Endothelial cell of umbilical vein (primary cell): Measurements from ENCODE around the gene ACMSD. TPM values are rescaled to one million over a fixed set of nuclear protein-coding genes. Genes with fewer than 3 reads are reported as not detected.

Experiments used
- BruUV-seq: library from RNA; stranded (reverse); fragments of 400-500 nt; replicated peaks from 2 replicates; lab custom pipeline; 2021; lab: Mats Ljungman, UMichigan
- CTCF ChIA-PET: fragments of 300-600, 350-600 bp; sonication (Branson Sonifier 250); formaldehyde crosslinking; loops from one replicate; lab custom pipeline; 2021; ENCODE audit warnings: antibody characterized with exemption, inconsistent platforms; lab: Charles Lee
- POLR2A ChIA-PET: fragments of 300-600, 350-600 bp; sonication (Branson Sonifier 250); formaldehyde crosslinking; loops from one replicate; lab custom pipeline; 2021; ENCODE audit warnings: antibody characterized with exemption, inconsistent platforms; lab: Charles Lee
- DNase-seq: peaks from one replicate; pipeline ENCODE4 v3.0.0-alpha.2; 2011; ENCODE audit warnings: low read depth, low spot score
- FAIRE-seq: peaks from 2 replicates; lab custom pipeline; 2011; peaks lifted over from hg19 to GRCh38; lab: Jason Lieb, UNC
- H2AFZ ChIP-seq: 2 replicates; pipeline ENCODE4 v1.6.0; 2012; ENCODE audit warnings: low read depth, low read length, control low read depth, inconsistent platforms
- H3K27ac ChIP-seq: 2 replicates; pipeline ENCODE4 v1.5.1; 2011; ENCODE audit warnings: low read depth, mild to moderate bottlenecking, control low read depth, low read length, moderate library complexity; ENCODE audit not compliant: insufficient read depth
- H3K27me3 ChIP-seq, 2 experiments: 2 replicates each; pipeline versions ENCODE4 v1.6.0 to v1.6.1; 2011; ENCODE audit warnings: low read length in 2 of 2, mixed read lengths in 1 of 2; ENCODE audit not compliant: control insufficient read depth in 2 of 2, insufficient read depth in 2 of 2
- H3K36me3 ChIP-seq, 2 experiments: 2 replicates in 1 of 2; 3 replicates in 1 of 2; pipeline ENCODE4 v1.5.1; 2011; ENCODE audit warnings: low read length in 2 of 2, mild to moderate bottlenecking in 1 of 2, moderate library complexity in 1 of 2; ENCODE audit not compliant: control insufficient read depth in 2 of 2, insufficient read depth in 2 of 2; ENCODE audit errors: extremely low read depth in 1 of 2
- H3K4me1 ChIP-seq: 3 replicates; pipeline ENCODE4 v1.5.1; 2011; ENCODE audit warnings: mild to moderate bottlenecking, low read length; ENCODE audit not compliant: control insufficient read depth, insufficient read depth; ENCODE audit errors: extremely low read depth
- H3K4me2 ChIP-seq: 2 replicates; pipeline ENCODE4 v1.6.1; 2011; ENCODE audit warnings: low read length, control low read depth, mixed read lengths; ENCODE audit not compliant: insufficient read depth
- H3K4me3 ChIP-seq, 3 experiments: fragments of 200-600 bp in 1 of 3; sonication (generic), shearing (Covaris generic) in 1 of 3; replicated peaks in 1 of 3; 2 replicates each; pipeline ENCODE4 v1.5.1; 2011 to 2016; ENCODE audit warnings: control low read depth in 3 of 3, low read length in 3 of 3, mild to moderate bottlenecking in 2 of 3, inconsistent platforms in 1 of 3, low read depth in 1 of 3, moderate library complexity in 1 of 3; ENCODE audit not compliant: insufficient read depth in 1 of 3
- H3K79me2 ChIP-seq: 2 replicates; pipeline ENCODE4 v1.6.0; 2012; ENCODE audit warnings: low read length, inconsistent platforms; ENCODE audit not compliant: control insufficient read depth, insufficient read depth
- H3K9ac ChIP-seq: replicated peaks from 2 replicates; pipeline ENCODE3; 2011; ENCODE audit warnings: low read length, control low read depth; ENCODE audit not compliant: insufficient read depth; ENCODE audit errors: extremely low read depth
- H3K9me1 ChIP-seq: replicated peaks from 3 replicates; pipeline ENCODE4 v1.6.0; 2011; ENCODE audit warnings: mild to moderate bottlenecking, low read length; ENCODE audit not compliant: control insufficient read depth, insufficient read depth; ENCODE audit errors: extremely low read depth
- H3K9me3 ChIP-seq: replicated peaks from 2 replicates; pipeline ENCODE4 v1.5.1; 2012; ENCODE audit warnings: low read length, inconsistent platforms; ENCODE audit not compliant: control insufficient read depth, insufficient read depth
- H4K20me1 ChIP-seq: replicated peaks from 2 replicates; pipeline ENCODE3; 2011; ENCODE audit warnings: mild to moderate bottlenecking, low read length; ENCODE audit not compliant: control insufficient read depth, insufficient read depth; ENCODE audit errors: extremely low read depth
- JUN ChIP-seq: IDR thresholded peaks from 2 replicates; pipeline ENCODE4 v1.6.1; 2011; ENCODE audit warnings: borderline replicate concordance, low read depth; ENCODE audit not compliant: insufficient read length, insufficient read depth
- POLR2A ChIP-seq: IDR thresholded peaks from 2 replicates; pipeline ENCODE4 v1.6.1; 2012; ENCODE audit warnings: low read depth, mild to moderate bottlenecking, control low read depth, low read length
- POLR2AphosphoS5 ChIP-seq: IDR thresholded peaks from 2 replicates; pipeline ENCODE4 v1.6.1; 2012; ENCODE audit warnings: low read depth, mild to moderate bottlenecking, control low read depth, low read length, moderate library complexity; ENCODE audit not compliant: insufficient read depth
- dilution Hi-C: fragments of 300-500 bp; cut with MboI; formaldehyde crosslinking; loops from one replicate; pipeline ENCODE4 v1.15.0; 2019; ENCODE audit warnings: low sequenced_read_pairs; ENCODE audit not compliant: extremely low pct_ligation_motif_present
- intact Hi-C: fragments of 100-400 bp; cut with micrococcal nuclease; formaldehyde crosslinking; loops from one replicate; pipeline ENCODE4 v1.10.0; 2022
- polyA plus RNA-seq, 4 experiments: library from polyadenylated mRNA; depleted of rRNA in 3 of 4; stranded (reverse) in 3 of 4; unstranded in 1 of 4; fragments of >200 nt; gene quantifications; 2 replicates each; pipeline versions ENCODE4 v1.2.1 to v1.2.3, GENCODE V29; 2011 to 2012; ENCODE audit warnings: missing spikeins in 1 of 4
- total RNA-seq: library from RNA; stranded (reverse); gene quantifications from 2 replicates; pipeline ENCODE4 v1.2.3, GENCODE V29; 2021
- TF ChIP-seq, protein P1 (sequence below): IDR thresholded peaks from 2 replicates; pipeline ENCODE4 v1.6.1; 2011; ENCODE audit not compliant: insufficient read depth, insufficient read length

Gene ACMSD
- total and polyA plus RNA-seq, 2 donors (not counting 3 experiments of a cell fraction or from before 2014, with no cell fraction given): not detected

DNA sequence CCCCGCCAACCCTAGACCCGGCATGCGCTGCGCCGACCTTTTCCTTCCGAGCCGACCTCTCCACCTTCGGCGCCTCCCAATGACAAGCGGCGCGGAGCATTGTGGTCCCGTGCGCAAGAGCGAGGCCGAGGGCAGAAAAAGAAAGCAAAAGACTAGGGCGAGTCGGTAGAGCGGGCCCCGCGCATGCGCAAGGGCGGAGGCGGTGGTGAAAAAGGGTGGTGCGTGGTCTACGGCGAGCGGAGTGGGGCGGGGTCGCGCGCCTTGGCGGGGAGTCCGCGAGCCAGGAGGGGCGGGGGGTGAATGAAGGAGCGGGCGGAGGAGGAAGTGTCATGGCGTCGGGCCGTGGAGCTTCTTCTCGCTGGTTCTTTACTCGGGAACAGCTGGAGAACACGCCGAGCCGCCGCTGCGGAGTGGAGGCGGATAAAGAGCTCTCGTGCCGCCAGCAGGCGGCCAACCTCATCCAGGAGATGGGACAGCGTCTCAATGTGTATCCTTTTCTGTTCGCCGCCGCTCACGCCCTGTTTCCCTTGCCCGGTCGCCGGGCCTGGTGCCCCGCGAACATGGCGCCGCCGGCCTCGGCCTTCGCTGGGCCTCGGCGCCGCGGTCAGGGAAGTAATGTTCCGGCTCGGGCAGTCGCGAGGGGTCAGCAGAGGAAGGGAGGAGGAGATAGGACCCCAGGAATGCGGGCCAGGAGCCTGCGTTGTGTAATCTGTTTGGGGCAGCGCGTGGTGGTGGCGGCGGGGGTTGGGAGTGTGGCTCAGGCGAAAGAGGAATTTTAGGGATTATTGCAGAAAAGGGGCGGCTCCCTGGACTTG lies 80.3 kb downstream of the ACMSD start, which contains the start of gene CCNT2:
CCNT2 (plus strand) TSS at position 297 of the 815 bp plus-strand sequence; CDS start at position 330, 33 bp downstream.
- H3K79me2 ChIP-seq: peaks cover 51% of the 10 kb centered on the region
- FAIRE-seq: peak; percentile 95

More for the DNA sequence above, 80.3 kb downstream of the ACMSD start, which contains the start of gene CCNT2:
- Histone ChIP-seq H3K36me3 (peaks cover 0 to 2% of the 10 kb centered on the region in 2 experiments), H2AFZ (peak within 1 kb of the TSS; percentile 89), H3K4me3 (peak within 1 kb of the TSS; percentile 93 to 100 (median 100)), H3K27me3 (no peaks in the 10 kb centered on the region), H3K9me1 (no peaks in the 10 kb centered on the region), H3K4me1 (peaks cover 17% of the 10 kb centered on the region), H3K27ac (peak within 1 kb of the TSS; percentile 91), H3K9me3 (no peaks in the 10 kb centered on the region), H4K20me1 (peaks cover 21% of the 10 kb centered on the region), H3K4me2 (peak within 1 kb of the TSS; percentile 99), H3K9ac (peak within 1 kb of the TSS; percentile 97)
- intact Hi-C loops: loop anchor here (1.0 to 5.0 kb wide), 5 partner anchors 134 to 822 kb away; partner anchors contain the start of genes RAB3GAP1 and UBXN4
- no peak for TF ChIP-seq JUN
- TF ChIP-seq, protein P1, sequence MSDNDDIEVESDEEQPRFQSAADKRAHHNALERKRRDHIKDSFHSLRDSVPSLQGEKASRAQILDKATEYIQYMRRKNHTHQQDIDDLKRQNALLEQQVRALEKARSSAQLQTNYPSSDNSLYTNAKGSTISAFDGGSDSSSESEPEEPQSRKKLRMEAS: peak; percentile 57
- peak; percentile 63 for TF ChIP-seq POLR2A
- peak; percentile 90 for TF ChIP-seq POLR2AphosphoS5
- CTCF ChIA-PET: interaction anchor here (0.7 to 2.9 kb wide), 6 partner anchors 7 to 468 kb away, joined by 3 to 17 read pairs (median 4); no protein-coding TSS in a partner anchor
- DNase-seq: peak; percentile 99
- dilution Hi-C loops: no loop called here
- POLR2A ChIA-PET: interaction anchor here (0.7 kb wide), 1 partner anchor 524 kb away, joined by 3 read pairs; no protein-coding TSS in a partner anchor
- BruUV-seq: TSS peak; percentile 53
